H1 (cell line): ENCODE results near the gene PSMC1. TPM values are rescaled to one million over a fixed set of nuclear protein-coding genes. Genes with fewer than 3 reads are reported as not detected.

Source experiments
- CTCF ChIA-PET: fragments of 300-600 bp; sonication (Branson Sonifier 250); formaldehyde crosslinking; loops from one replicate; lab custom pipeline; 2021; ENCODE audit not compliant: partially characterized antibody; lab: Charles Lee
- POLR2A ChIA-PET: fragments of 300-600 bp; sonication (Branson Sonifier 250); formaldehyde crosslinking; loops from one replicate; lab custom pipeline; 2021; ENCODE audit warnings: inconsistent platforms; ENCODE audit not compliant: partially characterized antibody; lab: Charles Lee
- DNase-seq, 2 experiments: peaks; one replicate each; pipeline versions ENCODE4 v3.0.0 to v3.0.0-alpha.2; 2010 to 2022; ENCODE audit warnings: low spot score in 2 of 2, low read depth in 1 of 2, mixed read lengths in 1 of 2
- FAIRE-seq: peaks from 2 replicates; lab custom pipeline; 2011; peaks lifted over from hg19 to GRCh38; lab: Jason Lieb, UNC
- H2AFZ ChIP-seq: 2 replicates; pipeline ENCODE4 v1.8.1; 2012; ENCODE audit warnings: low read length, inconsistent platforms
- H2AK5ac ChIP-seq: 2 replicates; pipeline ENCODE4 v1.6.1; 2013; ENCODE audit warnings: low read depth, low read length
- H2BK120ac ChIP-seq: replicated peaks from 2 replicates; pipeline ENCODE3; 2013; ENCODE audit warnings: low read depth, low read length, inconsistent platforms
- H2BK12ac ChIP-seq: 2 replicates; pipeline ENCODE4 v1.6.1; 2013; ENCODE audit warnings: low read depth, low read length
- H2BK15ac ChIP-seq: 2 replicates; pipeline ENCODE4 v1.6.1; 2013; ENCODE audit warnings: low read length
- H2BK20ac ChIP-seq: 2 replicates; pipeline ENCODE4 v1.6.1; 2013; ENCODE audit warnings: low read length
- H2BK5ac ChIP-seq: 2 replicates; pipeline ENCODE4 v1.6.1; 2013; ENCODE audit warnings: low read depth, low read length
- H3K14ac ChIP-seq: 2 replicates; pipeline ENCODE4 v1.6.1; 2013; ENCODE audit warnings: inconsistent platforms; ENCODE audit not compliant: insufficient read length
- H3K18ac ChIP-seq: 2 replicates; pipeline ENCODE4 v1.6.1; 2013; ENCODE audit warnings: low read length; ENCODE audit errors: extremely low read depth
- H3K23ac ChIP-seq: 2 replicates; pipeline ENCODE4 v1.6.1; 2013; ENCODE audit warnings: inconsistent platforms; ENCODE audit not compliant: insufficient read length
- H3K23me2 ChIP-seq: 2 replicates; pipeline ENCODE4 v1.6.1; 2013; ENCODE audit warnings: low read depth, low read length
- H3K27ac ChIP-seq: 2 replicates; pipeline ENCODE4 v1.6.1; 2011; ENCODE audit warnings: low read depth, low read length, inconsistent platforms
- H3K27me3 ChIP-seq, 4 experiments: replicated peaks in 1 of 4; 1 replicate in 1 of 4; 2 replicates in 3 of 4; pipeline versions ENCODE4 v1.6.1 to v1.8.1; 2011 to 2013; ENCODE audit warnings: low read length in 3 of 4, mild to moderate bottlenecking in 3 of 4, inconsistent platforms in 2 of 4, mixed read lengths in 2 of 4, moderate library complexity in 1 of 4; ENCODE audit not compliant: control insufficient read depth in 3 of 4, insufficient read depth in 3 of 4; ENCODE audit errors: extremely low read depth in 1 of 4
- H3K36me3 ChIP-seq, 4 experiments: 2 replicates each; pipeline versions ENCODE4 v1.6.1 to v1.8.1; 2011 to 2013; ENCODE audit warnings: mild to moderate bottlenecking in 4 of 4, low read length in 3 of 4, moderate library complexity in 2 of 4, control low read depth in 1 of 4, inconsistent platforms in 1 of 4; ENCODE audit not compliant: insufficient read depth in 4 of 4, control insufficient read depth in 2 of 4
- H3K4ac ChIP-seq: replicated peaks from 2 replicates; pipeline ENCODE3; 2013; ENCODE audit warnings: low read length, low read depth, mixed read lengths, inconsistent platforms; ENCODE audit not compliant: insufficient read length
- H3K4me1 ChIP-seq, 4 experiments: replicated peaks in 1 of 4; 1 replicate in 1 of 4; 2 replicates in 3 of 4; pipeline versions ENCODE4 v1.6.1 to v1.8.1; 2011 to 2013; ENCODE audit warnings: low read length in 3 of 4, inconsistent platforms in 2 of 4, mixed read lengths in 1 of 4; ENCODE audit not compliant: insufficient read depth in 4 of 4, control insufficient read depth in 3 of 4
- H3K4me2 ChIP-seq, 2 experiments: 2 replicates each; pipeline versions ENCODE4 v1.6.1 to v1.8.1; 2011 to 2013; ENCODE audit warnings: low read depth in 2 of 2, low read length in 2 of 2, control low read depth in 1 of 2, inconsistent platforms in 1 of 2, mild to moderate bottlenecking in 1 of 2; ENCODE audit not compliant: insufficient read depth in 1 of 2
- H3K4me3 ChIP-seq, 4 experiments: fragments of 200-600, 300-600 bp in 1 of 4; sonication (generic), shearing (Covaris generic), sonication (Bioruptor Twin) in 1 of 4; 2 replicates each; pipeline versions ENCODE4 v1.5.1 to v1.8.1; 2011 to 2016; ENCODE audit warnings: low read length in 4 of 4, low read depth in 3 of 4, control low read depth in 2 of 4, inconsistent platforms in 2 of 4, mild to moderate bottlenecking in 2 of 4, mixed read lengths in 1 of 4, moderate library complexity in 1 of 4; ENCODE audit not compliant: insufficient read depth in 2 of 4; ENCODE audit errors: extremely low read depth in 1 of 4
- H3K56ac ChIP-seq: replicated peaks from 2 replicates; pipeline ENCODE3; 2013; ENCODE audit warnings: low read depth, mild to moderate bottlenecking, mixed read lengths, low read length, inconsistent platforms; ENCODE audit not compliant: insufficient read length
- H3K79me1 ChIP-seq: 2 replicates; pipeline ENCODE4 v1.6.1; 2013; ENCODE audit warnings: low read depth, low read length, control low read depth
- H3K79me2 ChIP-seq, 2 experiments: 2 replicates each; pipeline versions ENCODE4 v1.6.1 to v1.8.1; 2012 to 2013; ENCODE audit warnings: low read length in 2 of 2, mild to moderate bottlenecking in 2 of 2, inconsistent platforms in 1 of 2; ENCODE audit not compliant: insufficient read depth in 2 of 2, control insufficient read depth in 1 of 2
- H3K9ac ChIP-seq, 4 experiments: replicated peaks in 1 of 4; 1 replicate in 1 of 4; 2 replicates in 3 of 4; pipeline versions ENCODE4 v1.6.1 to v1.8.1; 2011 to 2013; ENCODE audit warnings: low read depth in 3 of 4, low read length in 3 of 4, control low read depth in 2 of 4, mild to moderate bottlenecking in 2 of 4, moderate library complexity in 2 of 4, inconsistent platforms in 1 of 4; ENCODE audit errors: extremely low read depth in 1 of 4
- H3K9me3 ChIP-seq, 2 experiments: 2 replicates each; pipeline versions ENCODE4 v1.6.1 to v1.8.1; 2012 to 2013; ENCODE audit warnings: mild to moderate bottlenecking in 2 of 2, moderate library complexity in 2 of 2, control low read depth in 1 of 2, inconsistent platforms in 1 of 2, low read depth in 1 of 2, low read length in 1 of 2, mixed read lengths in 1 of 2; ENCODE audit not compliant: insufficient read depth in 2 of 2
- H4K20me1 ChIP-seq, 2 experiments: replicated peaks in 1 of 2; 2 replicates each; pipeline versions ENCODE3 to v1.8.1; 2011 to 2013; ENCODE audit warnings: inconsistent platforms in 2 of 2, low read length in 2 of 2, mild to moderate bottlenecking in 1 of 2; ENCODE audit not compliant: insufficient read depth in 2 of 2, control insufficient read depth in 1 of 2
- H4K5ac ChIP-seq: 2 replicates; pipeline ENCODE4 v1.6.1; 2013; ENCODE audit warnings: low read length, low read depth, mixed read lengths, inconsistent platforms; ENCODE audit not compliant: insufficient read length
- H4K8ac ChIP-seq: 2 replicates; pipeline ENCODE4 v1.8.0; 2013; ENCODE audit warnings: mild to moderate bottlenecking, moderate library complexity, low read length, inconsistent platforms; ENCODE audit not compliant: insufficient read depth; ENCODE audit errors: extremely low read depth
- H4K91ac ChIP-seq: replicated peaks from 2 replicates; pipeline ENCODE3; 2013; ENCODE audit warnings: low read length, mixed read lengths, inconsistent platforms; ENCODE audit not compliant: insufficient read length
- CREB1 ChIP-seq: IDR thresholded peaks from 2 replicates; pipeline ENCODE4 v1.6.1; 2012; ENCODE audit warnings: inconsistent platforms
- SIRT6 ChIP-seq: IDR thresholded peaks from one replicate; pipeline ENCODE4 v1.7.1; 2012; ENCODE audit warnings: low read length, inconsistent platforms
- YY1 ChIP-seq: IDR thresholded peaks from 2 replicates; pipeline ENCODE4 v1.6.1; 2011; ENCODE audit warnings: low read depth, mild to moderate bottlenecking, low read length
- WGBS, 2 experiments: shearing (Covaris generic) in 1 of 2; methylation state at CpG; one replicate each; pipeline versions ENCODE4 v1.1.6 to v1.1.7; 2013 to 2015; ENCODE audit warnings: low lambda C conversion rate in 2 of 2, mixed read lengths in 2 of 2, inconsistent platforms in 1 of 2, low coverage in 1 of 2, missing lambda C conversion rate in 1 of 2; ENCODE audit not compliant: insufficient replicate concordance in 2 of 2, insufficient coverage in 1 of 2, insufficient read length in 1 of 2; ENCODE audit errors: extremely low coverage in 1 of 2, missing lambda C conversion rate in 1 of 2; 5-methylcytosine and 5-hydroxymethylcytosine counted together
- polyA plus RNA-seq, 7 experiments: library from polyadenylated mRNA; depleted of rRNA in 3 of 7; stranded (reverse) in 5 of 7; unstranded in 2 of 7; fragments of >200 nt in 5 of 7; fragments of 200-250 nt in 2 of 7; gene quantifications; 1 replicate in 5 of 7; 2 replicates in 1 of 7; 4 replicates in 1 of 7; pipeline versions ENCODE4 v1.2.1 to v1.2.3, GENCODE V29; 2011 to 2013; ENCODE audit warnings: missing spikeins in 2 of 7, mixed read lengths in 2 of 7
- total RNA-seq: library from RNA; stranded (reverse); fragmentation: NEBNext Ultra II Directional; extraction: Animal tissue kit (Norgen Biotek cat#: 25700); gene quantifications from 2 replicates; pipeline ENCODE4 v1.2.1, GENCODE V29; 2021
- TF ChIP-seq, protein P1 (sequence below): IDR thresholded peaks from 2 replicates; pipeline ENCODE4 v1.6.1; 2011; ENCODE audit warnings: low read depth, mild to moderate bottlenecking, low read length; ENCODE audit not compliant: insufficient read depth

The PSMC1 gene
- total and polyA plus RNA-seq, 2 of the 8 experiments (the other 6 are each of a cell fraction or from before 2014, with no cell fraction given), result 46.2 to 99.6 TPM

DNA sequence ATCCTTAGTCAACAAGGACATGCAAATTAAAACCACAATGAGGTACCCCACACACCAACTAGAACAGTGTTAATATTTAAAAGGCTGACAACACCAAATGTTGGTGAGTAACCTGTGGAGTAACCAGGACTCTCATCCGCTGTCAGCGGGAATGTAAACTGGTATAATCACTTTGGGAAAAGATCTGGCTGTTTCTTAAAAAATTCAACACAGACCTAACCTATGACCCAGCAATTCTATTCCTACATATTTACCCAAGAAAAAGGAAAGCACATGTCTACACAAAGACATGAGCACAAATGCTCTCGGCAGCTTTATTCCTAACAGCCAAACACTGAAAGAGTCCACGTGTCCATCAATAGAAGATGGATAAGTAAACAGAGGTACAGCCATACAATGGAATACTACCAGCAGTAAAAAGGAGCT is 48.8 kb downstream of the PSMC1 start:
- Histone ChIP-seq H3K56ac (no peak overlapping the region), H3K23ac (no peak overlapping the region), H3K9ac (no peak overlapping the region), H2BK5ac (no peak overlapping the region), H2AK5ac (no peak overlapping the region), H3K79me1 (no peaks in the 10 kb centered on the region), H2BK15ac (no peak overlapping the region), H3K79me2 (no peaks in the 10 kb centered on the region), H2BK20ac (no peak overlapping the region), H3K27me3 (no peaks in the 10 kb centered on the region), H2BK120ac (no peak overlapping the region), H3K4me2 (no peak overlapping the region), H3K23me2 (no peaks in the 10 kb centered on the region), H4K91ac (no peak overlapping the region), H2AFZ (no peak overlapping the region), H3K4ac (no peak overlapping the region), H3K36me3 (peaks cover 0 to 8% (median 5%) of the 10 kb centered on the region in 4 experiments; a peak in 3 of 8 replicates), H4K8ac (no peak overlapping the region), H4K5ac (no peak overlapping the region)
- FAIRE-seq, result no peak
- ChIA-PET CTCF (interaction anchor here (0.9 to 1.3 kb wide), 2 partner anchors 16 to 452 kb away, joined by 4 to 5 read pairs; no protein-coding TSS in a partner anchor), POLR2A (interaction anchor here (1.3 kb wide), 1 partner anchor 90 kb away, joined by 3 read pairs; no protein-coding TSS in a partner anchor)
- 95% methylated on average over 4 of the region's 4 CpGs; no CpG with 5 or more reads in 1 of the 2 experiments for WGBS, 2 experiments
- TF ChIP-seq, protein P1, sequence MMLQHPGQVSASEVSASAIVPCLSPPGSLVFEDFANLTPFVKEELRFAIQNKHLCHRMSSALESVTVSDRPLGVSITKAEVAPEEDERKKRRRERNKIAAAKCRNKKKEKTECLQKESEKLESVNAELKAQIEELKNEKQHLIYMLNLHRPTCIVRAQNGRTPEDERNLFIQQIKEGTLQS, result no peak
- TF ChIP-seq YY1, result no peak
- no peak for TF ChIP-seq SIRT6
- no peak for TF ChIP-seq CREB1
- TF ChIP-seq, all 59 proteins: peak for 0
- H3K4me1 ChIP-seq, result peaks cover 5 to 21% (median 16%) of the 10 kb centered on the region in 4 experiments; a peak in 6 of 7 replicates
- no peak overlapping the region for H3K27ac ChIP-seq
- no peak overlapping the region for H3K18ac ChIP-seq
- no peak overlapping the region for H2BK12ac ChIP-seq
- peaks cover 0 to 5% of the 10 kb centered on the region in 2 experiments; a peak in 2 of 4 replicates for H3K9me3 ChIP-seq
- no peaks in the 10 kb centered on the region for H4K20me1 ChIP-seq
- no peak for DNase-seq
- no peak overlapping the region for H3K14ac ChIP-seq
- no peak overlapping the region for H3K4me3 ChIP-seq
